Progenitor cell of endocrine pancreas (in vitro differentiated cells): ENCODE results near the gene SRGAP1. TPM values are rescaled to one million over a fixed set of nuclear protein-coding genes. Genes with fewer than 3 reads are reported as not detected.
"Not testable (repeated sequence)": the region's sequence is repeated elsewhere in the genome, so short reads cannot be mapped to it uniquely, and the experiment has no call there.

ENCODE experiments used
- DNase-seq: peaks from one replicate; pipeline ENCODE4 v3.0.0; 2021; ENCODE audit warnings: low spot score; ENCODE audit not compliant: unreplicated experiment
- H3K27ac Mint-ChIP-seq: 2 replicates; pipeline ENCODE4 v1.8.0; 2021; ENCODE audit warnings: mild to moderate bottlenecking, moderate library complexity, mixed read lengths
- H3K27me3 Mint-ChIP-seq: 2 replicates; pipeline ENCODE4 v1.8.0; 2021; ENCODE audit warnings: mixed read lengths
- H3K36me3 Mint-ChIP-seq: 2 replicates; pipeline ENCODE4 v1.8.0; 2022; ENCODE audit warnings: mixed read lengths; ENCODE audit not compliant: insufficient read depth
- H3K4me1 Mint-ChIP-seq: 2 replicates; pipeline ENCODE4 v1.8.0; 2021; ENCODE audit warnings: low read depth, mixed read lengths
- H3K4me3 Mint-ChIP-seq: 2 replicates; pipeline ENCODE4 v1.8.0; 2021; ENCODE audit warnings: low read depth, mild to moderate bottlenecking, moderate library complexity, mixed read lengths
- H3K9me3 Mint-ChIP-seq: 2 replicates; pipeline ENCODE4 v1.8.0; 2021; ENCODE audit warnings: low read depth, mixed read lengths
- total RNA-seq: library from RNA; stranded (reverse); gene quantifications from 2 replicates; pipeline ENCODE4 v1.2.1, GENCODE V29; 2021
- TF ChIP-seq, protein P1 (sequence below): fragments of 200-600 bp; sonication (generic); IDR thresholded peaks from one replicate; pipeline ENCODE4 v1.5.0; 2021; ENCODE audit warnings: antibody characterized with exemption, mild to moderate bottlenecking; ENCODE audit not compliant: unreplicated experiment

Gene SRGAP1
- total RNA-seq, 1 donor from 2014 or later: 23.1 TPM

DNA sequence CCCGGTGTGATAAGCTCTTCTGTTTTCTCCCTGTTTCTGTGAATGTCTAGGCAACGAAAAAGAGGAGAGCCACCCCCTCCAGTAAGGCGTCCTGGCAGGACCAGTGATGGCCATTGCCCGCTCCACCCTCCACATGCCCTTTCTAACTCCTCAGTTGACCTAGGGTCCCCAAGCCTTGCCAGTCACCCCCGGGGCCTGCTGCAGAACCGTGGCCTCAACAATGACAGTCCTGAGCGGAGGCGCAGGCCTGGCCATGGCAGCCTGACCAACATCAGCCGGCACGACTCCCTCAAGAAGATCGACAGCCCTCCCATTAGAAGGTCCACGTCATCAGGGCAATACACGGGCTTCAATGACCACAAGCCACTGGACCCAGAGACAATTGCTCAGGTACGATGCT, 283.3 kb downstream of the SRGAP1 start:
- Mint-ChIP-seq H3K36me3 (peaks cover 28% of the 10 kb centered on the region), H3K4me1 (no peaks in the 10 kb centered on the region), H3K4me3 (no peak overlapping the region), H3K9me3 (no peaks in the 10 kb centered on the region), H3K27me3 (no peaks in the 10 kb centered on the region), H3K27ac (no peak overlapping the region)
- no peak for DNase-seq
- TF ChIP-seq, protein P1, sequence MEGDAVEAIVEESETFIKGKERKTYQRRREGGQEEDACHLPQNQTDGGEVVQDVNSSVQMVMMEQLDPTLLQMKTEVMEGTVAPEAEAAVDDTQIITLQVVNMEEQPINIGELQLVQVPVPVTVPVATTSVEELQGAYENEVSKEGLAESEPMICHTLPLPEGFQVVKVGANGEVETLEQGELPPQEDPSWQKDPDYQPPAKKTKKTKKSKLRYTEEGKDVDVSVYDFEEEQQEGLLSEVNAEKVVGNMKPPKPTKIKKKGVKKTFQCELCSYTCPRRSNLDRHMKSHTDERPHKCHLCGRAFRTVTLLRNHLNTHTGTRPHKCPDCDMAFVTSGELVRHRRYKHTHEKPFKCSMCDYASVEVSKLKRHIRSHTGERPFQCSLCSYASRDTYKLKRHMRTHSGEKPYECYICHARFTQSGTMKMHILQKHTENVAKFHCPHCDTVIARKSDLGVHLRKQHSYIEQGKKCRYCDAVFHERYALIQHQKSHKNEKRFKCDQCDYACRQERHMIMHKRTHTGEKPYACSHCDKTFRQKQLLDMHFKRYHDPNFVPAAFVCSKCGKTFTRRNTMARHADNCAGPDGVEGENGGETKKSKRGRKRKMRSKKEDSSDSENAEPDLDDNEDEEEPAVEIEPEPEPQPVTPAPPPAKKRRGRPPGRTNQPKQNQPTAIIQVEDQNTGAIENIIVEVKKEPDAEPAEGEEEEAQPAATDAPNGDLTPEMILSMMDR: no peak

DNA sequence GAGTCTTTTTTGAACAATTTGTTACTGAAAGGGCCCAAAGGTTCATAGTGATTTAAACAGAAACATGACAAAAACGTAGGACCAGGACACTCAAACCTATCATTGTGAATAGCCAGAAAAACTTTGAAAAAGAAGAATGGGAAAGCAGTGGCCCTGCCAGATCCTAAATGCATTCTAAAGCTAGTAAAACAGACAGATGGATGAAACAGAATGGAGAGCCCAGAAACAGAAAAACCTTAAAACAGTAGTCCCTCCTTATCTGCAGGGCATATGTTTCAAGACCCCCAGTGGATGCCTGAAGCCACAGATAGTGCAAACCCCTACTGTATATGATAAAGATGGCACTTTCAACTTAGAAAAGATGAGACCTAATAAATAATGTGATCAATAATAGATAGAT, 283.9 kb downstream of the SRGAP1 start:
- Mint-ChIP-seq H3K36me3 (peaks cover 33% of the 10 kb centered on the region), H3K4me3 (no peak overlapping the region), H3K27ac (no peak overlapping the region), H3K27me3 (no peaks in the 10 kb centered on the region), H3K9me3 (no peaks in the 10 kb centered on the region), H3K4me1 (no peaks in the 10 kb centered on the region)
- TF ChIP-seq, protein P1: no peak
- DNase-seq: no peak

DNA sequence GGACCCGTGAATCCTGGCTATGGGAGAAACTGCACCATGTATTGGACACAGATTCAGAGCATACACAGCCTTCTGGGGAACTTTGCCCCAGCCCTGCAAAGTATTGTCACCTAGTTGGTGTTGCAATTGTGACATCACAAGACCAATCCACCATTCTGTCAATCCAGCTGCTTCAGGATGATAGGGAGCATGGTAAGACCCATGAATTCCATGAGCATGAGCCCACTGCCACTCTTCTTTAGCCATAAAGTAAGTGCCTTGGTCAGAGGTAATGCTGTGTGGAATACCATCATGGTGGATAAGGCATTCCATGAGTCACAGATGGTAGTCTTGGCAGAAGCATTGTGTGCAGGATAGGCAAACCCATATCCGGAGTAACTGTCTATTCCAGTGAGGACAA, 286.0 kb downstream of the SRGAP1 start:
- peaks cover 51% of the 10 kb centered on the region for H3K36me3 Mint-ChIP-seq
- not testable (repeated sequence) for H3K27ac Mint-ChIP-seq, H3K27me3 Mint-ChIP-seq, DNase-seq, H3K4me1 Mint-ChIP-seq, H3K4me3 Mint-ChIP-seq
- peaks cover 15% of the 10 kb centered on the region for H3K9me3 Mint-ChIP-seq

DNA sequence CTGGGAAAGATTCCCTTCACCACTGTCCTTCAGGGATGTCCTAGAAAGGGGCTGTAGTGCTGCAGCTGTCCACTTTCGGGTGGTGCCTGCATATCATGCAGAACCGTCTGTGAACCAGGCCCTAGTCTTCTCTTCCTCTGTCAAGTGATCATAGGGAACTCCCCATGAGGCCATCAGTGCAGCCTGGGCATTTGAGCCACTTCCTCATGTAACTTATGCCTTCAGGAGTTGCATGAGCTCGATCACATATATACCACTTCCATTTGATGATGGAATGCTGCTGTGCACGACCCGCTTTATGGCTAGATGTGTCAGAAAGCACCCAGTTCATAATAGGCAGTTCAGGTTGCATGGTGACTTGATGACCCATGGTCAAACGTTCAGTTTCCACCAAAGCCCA, 287.0 kb downstream of the SRGAP1 start:
- Mint-ChIP-seq H3K9me3 (peaks cover 17% of the 10 kb centered on the region), H3K36me3 (peaks cover 58% of the 10 kb centered on the region)
- H3K27ac Mint-ChIP-seq, H3K27me3 Mint-ChIP-seq, H3K4me3 Mint-ChIP-seq, H3K4me1 Mint-ChIP-seq, DNase-seq: not testable (repeated sequence)

DNA sequence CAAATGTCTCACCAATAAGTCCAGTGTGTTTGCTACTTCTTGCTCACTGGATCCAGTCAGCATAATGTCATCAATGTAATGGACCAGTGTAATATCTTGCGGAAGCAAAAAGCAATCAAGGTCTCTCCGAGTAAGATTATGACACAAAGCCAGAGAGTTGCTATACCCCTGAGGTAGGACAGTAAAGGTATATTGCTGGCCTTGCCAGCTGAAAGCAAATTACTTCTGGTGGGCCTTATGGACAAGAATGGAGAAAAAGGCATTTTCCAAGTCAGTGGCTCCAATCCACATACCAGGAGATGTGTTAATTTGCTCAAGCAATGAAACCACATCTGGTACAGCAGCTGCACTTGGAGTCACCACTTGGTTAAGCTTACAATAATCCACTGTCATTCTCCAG, 288.2 kb downstream of the SRGAP1 start:
- H3K9me3 Mint-ChIP-seq: peaks cover 17% of the 10 kb centered on the region
- not testable (repeated sequence) for H3K4me3 Mint-ChIP-seq, DNase-seq, H3K27me3 Mint-ChIP-seq, H3K4me1 Mint-ChIP-seq, H3K27ac Mint-ChIP-seq
- H3K36me3 Mint-ChIP-seq: peaks cover 62% of the 10 kb centered on the region

DNA sequence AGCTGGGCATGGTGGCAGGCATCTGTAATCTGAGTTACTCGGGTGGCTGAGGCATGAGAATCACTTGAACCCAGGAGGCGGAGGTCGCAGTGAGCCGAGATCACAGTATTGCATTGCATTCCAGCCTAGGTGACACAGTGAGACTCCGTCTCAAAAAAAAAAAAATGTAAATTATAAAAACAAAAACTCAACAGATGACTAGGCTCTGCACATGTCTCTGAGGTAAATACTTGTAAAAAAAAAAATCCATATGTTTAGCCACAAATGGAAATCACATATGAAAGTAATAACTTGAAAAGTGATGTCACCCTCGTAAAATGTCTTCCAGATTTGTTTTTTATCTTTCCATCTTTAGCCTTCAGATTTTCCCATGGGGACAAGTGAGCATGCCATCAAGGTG, 292.6 kb downstream of the SRGAP1 start:
- no peaks in the 10 kb centered on the region for H3K27me3 Mint-ChIP-seq
- H3K27ac Mint-ChIP-seq: no peak overlapping the region
- H3K36me3 Mint-ChIP-seq: peaks cover 47% of the 10 kb centered on the region
- no peak overlapping the region for H3K4me3 Mint-ChIP-seq
- no peaks in the 10 kb centered on the region for H3K4me1 Mint-ChIP-seq
- TF ChIP-seq, protein P1: no peak
- DNase-seq: no peak
- peaks cover 17% of the 10 kb centered on the region for H3K9me3 Mint-ChIP-seq

DNA sequence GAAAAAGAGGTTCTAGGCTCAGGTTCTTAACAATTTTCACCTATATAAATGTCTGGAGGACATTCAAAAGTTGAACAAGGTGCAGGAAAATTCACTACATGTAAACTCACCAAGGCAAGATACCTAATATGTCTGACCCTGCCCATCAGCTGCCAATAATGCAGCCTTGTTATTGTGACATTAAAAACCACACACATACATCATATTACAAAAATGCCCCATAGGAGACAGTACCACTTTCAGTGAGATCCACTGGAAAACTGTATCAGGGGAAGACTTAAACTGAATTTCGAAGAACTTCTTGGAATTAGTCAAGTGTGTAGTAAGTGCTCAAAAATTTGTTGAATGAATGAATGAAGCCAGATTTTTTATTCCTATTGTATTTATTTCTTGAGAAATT, 294.5 kb downstream of the SRGAP1 start:
- H3K36me3 Mint-ChIP-seq: peaks cover 43% of the 10 kb centered on the region
- TF ChIP-seq, protein P1: no peak
- H3K4me1 Mint-ChIP-seq: no peaks in the 10 kb centered on the region
- H3K4me3 Mint-ChIP-seq: no peak overlapping the region
- H3K27ac Mint-ChIP-seq: no peak overlapping the region
- H3K9me3 Mint-ChIP-seq: peaks cover 11% of the 10 kb centered on the region
- H3K27me3 Mint-ChIP-seq: no peaks in the 10 kb centered on the region
- no peak for DNase-seq
